HS-27A (cell line): ENCODE data around the gene CDC42EP4.
"Not testable (repeated sequence)": the region's sequence is repeated elsewhere in the genome, so short reads cannot be mapped to it uniquely, and the experiment has no call there.

ENCODE experiments used
- DNase-seq: peaks from one replicate; pipeline ENCODE4 v3.0.0-alpha.2; 2012; ENCODE audit warnings: low read depth, missing footprints

Gene CDC42EP4

GRCh38 chr17:73279704-73280103 is 32.1 kb downstream of the CDC42EP4 start:
- no peak for DNase-seq

DNA sequence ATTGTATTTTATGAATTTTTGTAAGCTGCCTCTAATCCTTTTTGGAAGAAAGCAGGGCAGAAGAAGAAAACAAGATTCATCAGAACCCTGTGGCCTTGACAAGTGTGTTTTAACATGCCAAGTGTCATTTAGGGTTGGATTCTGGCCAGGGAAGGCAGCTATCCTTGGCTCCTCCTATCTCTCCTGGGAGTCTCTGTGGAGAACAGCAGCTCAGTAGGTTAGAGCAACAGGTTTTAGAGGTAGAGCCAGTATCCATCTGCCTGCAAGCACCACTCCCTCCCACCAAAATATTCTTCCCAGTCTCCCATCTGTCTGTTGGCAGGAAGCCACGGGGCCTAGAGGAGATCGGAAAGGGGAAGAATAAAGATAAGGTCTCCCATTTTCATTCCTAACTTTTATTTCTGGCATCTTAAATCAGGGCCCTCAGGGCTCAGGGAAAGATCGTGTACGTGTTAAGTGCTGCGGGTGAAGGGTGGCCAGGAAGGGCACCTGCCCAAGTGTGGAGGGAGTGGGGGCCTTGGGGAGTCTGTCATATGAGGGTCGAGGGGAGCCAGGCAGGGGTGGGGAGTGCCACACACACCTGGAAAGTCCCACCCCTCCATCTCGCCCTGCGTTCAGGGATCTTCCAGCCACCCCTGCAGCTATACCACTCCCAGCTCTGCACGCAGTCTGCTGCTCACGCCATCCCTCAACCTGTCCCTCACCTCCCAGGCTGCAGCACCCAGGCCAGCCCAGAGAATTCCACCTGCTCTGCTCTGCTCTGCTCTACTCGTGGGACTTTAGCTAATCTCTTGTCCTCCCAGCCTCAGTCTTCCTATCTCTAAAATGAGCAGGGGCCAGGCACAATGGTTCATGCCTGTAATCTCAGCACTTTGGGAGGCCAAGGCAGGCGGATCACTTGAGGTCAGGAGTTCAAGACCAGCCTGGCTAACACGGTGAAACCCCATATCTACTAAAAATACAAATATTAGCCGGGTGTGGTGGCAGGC is 33.0 kb downstream of the CDC42EP4 start:
- DNase-seq = no peak

GRCh38 chr17:73278049-73278464 is 33.7 kb downstream of the CDC42EP4 start:
- DNase-seq = no peak

DNA sequence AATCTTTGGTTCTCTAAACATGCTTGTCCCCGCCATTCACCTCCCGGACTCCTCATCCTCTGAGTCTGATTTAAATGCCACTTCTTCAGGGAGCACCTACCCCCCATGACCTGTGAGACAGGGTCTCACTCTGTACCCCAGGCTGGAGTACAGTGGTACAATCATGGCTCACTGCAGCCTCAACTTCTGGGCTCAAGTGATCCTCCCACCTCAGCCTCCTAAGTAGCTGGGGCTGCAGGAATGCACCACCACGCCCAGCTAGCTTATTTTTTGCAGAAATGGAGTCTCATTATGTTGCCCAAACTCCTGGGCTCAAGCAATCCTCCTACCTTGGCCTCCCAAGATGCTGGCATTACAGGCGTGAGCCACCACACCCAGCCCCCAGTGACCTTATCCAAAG is 37.3 kb downstream of the CDC42EP4 start:
- no peak for DNase-seq

- no peak for DNase-seq
Measured at GRCh38 chr17:73272906-73273218, 38.9 kb downstream of the CDC42EP4 start.

DNA sequence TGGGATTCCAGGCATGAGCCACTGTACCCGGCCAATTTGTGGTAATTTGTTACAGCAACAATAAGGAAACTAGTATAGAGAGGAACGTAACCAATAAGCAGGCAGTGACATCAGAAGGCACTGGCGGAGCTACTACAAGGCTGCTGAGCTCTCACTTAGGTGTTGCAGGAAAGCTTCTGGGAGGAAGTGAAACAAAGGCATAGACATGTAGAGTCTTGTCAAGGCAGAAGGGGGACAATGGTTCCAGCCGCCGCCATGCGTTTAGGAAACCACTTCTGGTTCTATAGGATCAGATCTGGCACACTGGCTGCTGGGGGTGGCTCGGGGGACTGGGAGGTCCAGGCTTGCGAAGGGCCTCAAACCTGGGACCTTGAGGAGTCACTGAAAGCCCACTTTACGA is 40.7 kb downstream of the CDC42EP4 start:
- no peak for DNase-seq

DNA sequence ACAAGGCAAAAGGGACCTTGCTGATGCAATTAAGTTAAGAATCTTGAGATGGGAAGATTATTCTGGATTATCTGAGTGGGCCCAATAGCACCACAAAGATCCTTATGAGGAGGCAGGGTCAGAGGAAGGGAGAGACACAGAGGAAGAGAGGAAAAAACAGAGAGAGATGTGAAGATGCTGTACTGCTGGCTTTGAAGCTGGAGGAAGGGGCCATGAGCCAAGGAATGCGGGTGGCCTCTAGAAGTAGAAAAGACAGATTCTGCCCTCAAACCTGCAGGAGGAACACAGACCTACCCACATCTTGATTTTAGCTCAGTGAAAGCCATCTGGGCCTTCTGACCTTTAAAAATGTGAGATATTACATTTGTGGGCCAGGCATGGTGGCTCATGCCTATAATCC is 42.0 kb downstream of the CDC42EP4 start:
- DNase-seq = no peak

- no peak for DNase-seq
Measured at GRCh38 chr17:73269329-73269615, 42.5 kb downstream of the CDC42EP4 start.

DNA sequence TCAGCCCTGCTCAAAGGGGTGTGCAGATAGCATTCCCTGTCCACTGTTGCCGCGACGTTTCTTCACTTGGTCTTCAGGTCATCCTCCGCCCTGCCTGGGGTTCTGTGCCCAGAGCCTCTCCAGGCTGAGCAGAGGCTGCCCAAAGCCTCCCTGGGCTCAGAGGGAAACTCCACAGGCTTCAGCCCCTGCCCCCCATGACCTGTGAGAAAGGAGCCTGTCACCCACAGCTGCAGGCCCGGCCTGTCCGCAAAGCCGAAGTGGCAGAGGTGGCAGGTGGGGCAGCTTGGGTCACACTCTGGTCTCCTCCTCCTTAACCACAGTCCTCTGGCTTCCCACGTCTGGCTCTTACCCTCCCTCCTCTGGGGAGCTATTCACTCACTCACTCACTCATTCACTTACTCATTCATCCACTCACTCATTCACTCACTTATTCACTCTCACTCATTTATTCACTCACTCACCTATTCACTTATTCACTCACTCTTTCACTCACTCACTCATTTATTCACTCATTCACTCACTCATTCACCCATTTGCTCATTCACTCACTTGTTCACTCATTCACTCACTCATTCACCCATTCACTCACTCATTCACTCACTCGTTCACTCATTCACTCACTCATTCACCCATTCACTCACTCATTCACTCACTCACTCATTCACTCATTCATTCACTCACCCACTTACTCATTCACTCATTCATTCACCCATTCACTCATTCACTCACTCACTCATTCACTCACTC is 43.0 kb downstream of the CDC42EP4 start:
- no peak for DNase-seq

- DNase-seq = no peak
Measured at GRCh38 chr17:73267648-73268537, 43.9 kb downstream of the CDC42EP4 start.

- no peak for DNase-seq
Measured at GRCh38 chr17:73266796-73267195, 45.0 kb downstream of the CDC42EP4 start.

GRCh38 chr17:73265646-73266640 is 45.9 kb downstream of the CDC42EP4 start:
- DNase-seq = no peak

- not testable (repeated sequence) for DNase-seq
Measured at GRCh38 chr17:73264448-73264847, 47.4 kb downstream of the CDC42EP4 start.

GRCh38 chr17:73262676-73263642 is 48.8 kb downstream of the CDC42EP4 start:
- DNase-seq = no peak

- DNase-seq = no peak
Measured at GRCh38 chr17:73261952-73262675, 49.7 kb downstream of the CDC42EP4 start.

DNA sequence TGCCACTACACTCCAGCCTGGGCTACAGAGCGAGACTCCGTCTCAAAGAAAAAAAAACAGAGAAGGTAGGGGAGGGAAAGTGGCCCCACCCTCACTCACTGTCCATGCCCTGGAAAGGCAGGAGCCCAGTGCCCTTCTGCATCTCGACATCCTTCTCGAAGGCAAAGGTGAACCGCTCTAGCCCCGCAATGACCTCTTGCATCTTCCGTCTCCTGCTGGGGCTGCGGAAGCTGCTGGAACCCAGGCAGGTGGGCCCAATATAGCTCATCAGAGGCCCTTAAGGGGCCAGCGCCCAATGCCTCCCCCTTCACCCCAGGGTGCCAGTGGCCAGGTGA is 50.2 kb downstream of the CDC42EP4 start, which contains the start of gene CPSF4L:
CPSF4L (minus strand) TSS at position 264 of the 335 bp plus-strand sequence; CDS start at position 202, 62 bp downstream.
- DNase-seq = no peak

DNA sequence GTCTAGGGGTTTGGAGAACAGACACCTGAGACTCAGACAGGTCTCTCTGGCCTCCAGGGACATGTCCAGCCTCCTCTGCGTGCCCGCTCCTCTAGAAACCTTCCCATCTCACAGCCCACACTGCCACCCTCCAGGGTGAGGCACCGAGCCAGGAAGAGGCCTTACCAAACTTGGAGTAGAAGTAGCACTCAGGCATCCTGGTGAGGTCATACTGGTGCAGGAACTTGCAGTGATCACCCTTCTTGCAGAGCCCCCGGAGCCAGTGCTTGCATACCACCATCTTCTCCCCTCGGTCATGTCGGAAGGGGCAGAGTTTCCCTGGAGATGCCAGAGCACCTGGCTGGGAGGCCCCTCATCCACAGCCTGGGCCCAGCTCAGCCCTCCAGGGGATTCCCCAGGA is 54.3 kb downstream of the CDC42EP4 start:
- no peak for DNase-seq

DNA sequence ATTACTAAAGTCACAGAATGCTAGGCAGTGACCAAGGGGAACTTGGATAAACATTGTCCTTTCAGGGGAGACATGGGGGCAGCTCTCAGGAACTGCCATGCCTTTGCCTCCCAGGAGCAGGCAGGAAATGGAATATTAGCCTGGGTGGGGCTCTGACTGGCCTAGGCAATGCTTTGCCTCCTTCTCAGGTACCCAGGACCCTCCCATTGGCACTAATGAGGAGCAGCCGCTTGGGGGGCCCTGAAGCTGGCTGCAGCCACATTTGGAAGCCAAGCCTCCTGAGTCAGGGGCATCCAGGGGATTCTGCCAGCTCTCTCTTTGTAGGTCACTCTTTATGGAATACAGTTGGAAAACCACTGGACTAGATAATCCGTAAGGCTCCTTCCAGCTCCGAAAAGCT is 55.6 kb downstream of the CDC42EP4 start:
- DNase-seq = no peak

GRCh38 chr17:73255671-73256181 is 56.1 kb downstream of the CDC42EP4 start:
- no peak for DNase-seq
